Astrocyte of the hippocampus (primary cell): ENCODE data around the gene PXYLP1.

Source experiments
- DNase-seq: peaks from one replicate; pipeline ENCODE4 v3.0.0; 2011; ENCODE audit warnings: low read depth, low spot score

Gene PXYLP1

DNA sequence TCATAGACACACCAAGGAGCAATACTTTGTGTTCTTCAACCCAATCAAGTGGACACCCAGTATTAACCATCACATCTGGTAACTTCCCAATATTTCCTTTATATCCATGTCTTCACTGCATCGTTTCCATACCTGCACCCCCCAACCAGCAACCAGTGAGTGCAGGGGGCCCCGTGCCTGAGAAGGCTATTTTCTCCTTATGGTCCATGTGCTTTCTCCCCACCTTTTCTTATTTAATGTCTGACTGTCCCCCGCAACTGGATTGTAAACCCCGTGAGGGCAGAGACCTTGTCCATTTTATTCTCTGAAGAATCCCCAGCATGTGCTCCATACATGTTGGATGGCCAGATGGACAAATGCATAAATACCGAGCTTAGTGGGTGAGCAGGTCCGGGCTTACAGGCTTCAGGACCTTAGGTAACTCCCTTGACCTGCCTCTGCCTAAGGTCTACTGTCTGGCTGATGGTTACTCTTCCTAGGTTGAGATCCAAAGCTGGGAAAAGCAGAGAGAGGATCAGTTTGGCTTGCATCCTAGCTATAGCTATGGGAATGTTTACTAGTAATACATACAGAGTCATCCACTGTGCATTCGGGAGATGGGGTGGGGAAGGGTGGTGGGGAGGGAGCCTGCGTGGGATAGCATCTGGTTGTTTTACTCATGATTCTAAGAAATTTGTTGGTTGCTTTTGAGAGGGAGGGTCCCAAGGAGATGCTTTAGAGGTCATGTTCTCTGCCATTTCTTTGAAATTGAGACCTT, 41.5 kb downstream of the PXYLP1 start:
- no peak for DNase-seq

- DNase-seq: no peak
Measured at GRCh38 chr3:141273700-141274410, 42.2 kb downstream of the PXYLP1 start.

- no peak for DNase-seq
Measured at GRCh38 chr3:141274411-141275031, 42.9 kb downstream of the PXYLP1 start.

GRCh38 chr3:141275032-141275422, 43.4 kb downstream of the PXYLP1 start:
- peak; percentile 36 for DNase-seq

DNA sequence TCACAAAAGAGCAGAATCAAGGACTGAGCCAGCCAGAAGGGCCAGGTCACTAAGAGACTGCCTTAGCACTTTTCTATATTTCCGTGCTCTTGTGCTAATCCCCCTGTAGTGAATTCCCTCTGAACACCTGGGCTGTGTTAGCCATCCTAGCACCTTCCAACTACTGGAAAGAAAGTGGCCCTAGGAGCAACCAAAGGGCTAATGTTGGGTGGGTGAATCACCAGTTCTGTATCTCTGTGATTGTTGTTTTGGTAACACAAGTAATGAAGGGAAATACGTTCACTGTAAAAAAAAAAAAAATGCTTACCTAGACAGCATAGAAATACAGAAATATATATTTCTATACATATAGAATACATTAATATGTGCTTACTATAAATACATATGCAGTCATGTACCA, 43.9 kb downstream of the PXYLP1 start:
- no peak for DNase-seq

GRCh38 chr3:141275973-141276372, 44.3 kb downstream of the PXYLP1 start:
- no peak for DNase-seq

GRCh38 chr3:141276398-141276797, 44.8 kb downstream of the PXYLP1 start:
- no peak for DNase-seq

- no peak for DNase-seq
Measured at GRCh38 chr3:141277451-141277850, 45.8 kb downstream of the PXYLP1 start.

- DNase-seq: no peak
Measured at GRCh38 chr3:141278196-141279076, 46.8 kb downstream of the PXYLP1 start.

DNA sequence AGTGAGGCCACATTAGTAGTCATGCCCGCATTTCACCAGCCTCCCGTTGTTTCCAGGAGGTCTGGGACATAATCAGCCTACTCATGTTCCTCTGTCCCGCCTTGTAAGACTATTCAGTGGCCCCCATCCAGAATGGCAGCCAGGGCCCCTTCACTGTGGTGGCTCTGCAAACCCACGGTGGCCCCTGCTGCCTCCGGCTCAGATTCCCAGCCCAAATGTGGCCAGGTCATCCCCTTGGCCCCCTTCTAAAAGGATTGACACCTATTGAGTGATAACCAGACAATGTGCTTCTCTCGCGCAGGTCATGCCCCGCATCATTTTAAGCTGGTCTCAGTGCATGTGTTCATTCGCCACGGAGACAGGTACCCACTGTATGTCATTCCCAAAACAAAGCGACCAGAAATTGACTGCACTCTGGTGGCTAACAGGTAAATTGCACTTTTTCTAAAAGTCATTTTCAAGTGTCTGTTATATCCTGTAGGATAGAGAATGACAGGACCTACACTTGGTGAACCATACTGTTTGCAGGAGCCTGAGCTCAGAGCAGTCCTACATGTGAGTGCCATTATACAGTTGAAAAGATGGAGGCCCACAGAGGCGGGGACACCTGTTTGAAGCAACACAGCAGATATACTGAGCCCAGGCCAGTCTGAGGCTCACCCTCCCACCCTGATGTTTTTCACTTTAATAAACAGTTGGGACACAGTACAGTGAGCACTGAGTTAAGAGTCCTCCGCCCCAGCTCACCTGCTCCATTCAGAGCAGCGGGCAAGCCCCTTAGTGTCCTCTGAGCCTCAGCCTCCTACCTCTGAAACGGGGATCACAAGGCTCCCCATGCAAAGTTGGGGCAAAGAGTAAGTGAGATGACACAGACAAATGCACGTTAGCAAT, 47.7 kb downstream of the PXYLP1 start:
- peak; percentile 64 for DNase-seq

DNA sequence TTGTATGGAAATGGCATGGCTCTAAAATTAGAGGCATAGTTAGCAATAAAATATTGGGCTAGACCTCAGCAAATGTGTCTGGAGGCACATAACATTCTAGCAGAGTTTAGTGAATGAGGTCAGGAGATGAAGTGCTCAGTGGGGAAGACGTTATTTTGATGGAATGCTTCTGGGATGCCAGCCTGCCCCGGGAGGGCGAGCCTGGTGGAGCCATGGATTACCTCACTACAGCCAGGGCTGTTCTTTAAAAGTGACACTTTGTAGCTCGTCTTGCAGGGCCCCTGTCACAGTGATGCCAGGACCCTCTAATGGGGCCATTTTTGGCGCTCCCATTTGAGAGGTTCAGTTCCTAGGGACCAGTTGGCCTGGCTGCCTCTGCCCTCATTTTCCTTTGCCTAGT, 48.5 kb downstream of the PXYLP1 start:
- peak; percentile 94 for DNase-seq

DNA sequence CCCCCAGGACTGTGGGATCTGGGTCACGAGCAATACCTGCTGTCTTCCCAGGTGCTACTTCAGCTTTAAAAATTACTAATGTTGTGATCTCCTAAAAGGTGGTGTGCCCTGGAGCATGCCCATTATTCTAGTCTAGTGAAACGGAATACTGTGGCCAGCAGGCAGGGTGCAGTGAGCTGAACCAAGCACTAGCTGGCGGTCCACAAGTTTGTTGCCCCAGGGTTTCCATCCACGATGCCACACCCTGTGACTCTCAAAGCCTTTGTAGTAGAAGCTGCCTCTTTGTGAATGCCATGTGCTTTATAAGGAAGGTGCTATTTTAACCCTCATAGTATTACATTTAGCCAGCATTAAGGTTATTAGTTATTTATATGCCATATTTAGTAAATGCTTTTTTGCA, 49.1 kb downstream of the PXYLP1 start:
- peak; percentile 63 for DNase-seq

DNA sequence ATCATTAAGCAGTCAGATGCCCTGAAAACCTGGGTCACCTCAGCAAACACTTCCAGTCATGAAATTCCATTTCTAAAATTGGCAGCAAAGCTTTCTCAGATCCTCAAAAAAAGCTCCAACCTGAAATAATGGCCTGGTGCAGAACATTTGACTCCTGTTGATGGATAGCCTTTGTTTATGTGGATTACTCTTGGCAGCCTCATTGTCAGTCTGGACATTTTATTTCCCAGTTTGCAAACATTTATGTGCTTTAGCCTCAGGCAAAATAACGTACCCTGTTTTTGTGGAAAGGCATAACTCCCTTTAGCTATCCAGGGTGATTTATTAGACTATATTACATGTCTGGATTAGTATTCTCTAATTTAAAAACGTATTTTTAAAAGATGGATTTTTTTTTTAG, 53.9 kb downstream of the PXYLP1 start:
- DNase-seq: no peak

DNA sequence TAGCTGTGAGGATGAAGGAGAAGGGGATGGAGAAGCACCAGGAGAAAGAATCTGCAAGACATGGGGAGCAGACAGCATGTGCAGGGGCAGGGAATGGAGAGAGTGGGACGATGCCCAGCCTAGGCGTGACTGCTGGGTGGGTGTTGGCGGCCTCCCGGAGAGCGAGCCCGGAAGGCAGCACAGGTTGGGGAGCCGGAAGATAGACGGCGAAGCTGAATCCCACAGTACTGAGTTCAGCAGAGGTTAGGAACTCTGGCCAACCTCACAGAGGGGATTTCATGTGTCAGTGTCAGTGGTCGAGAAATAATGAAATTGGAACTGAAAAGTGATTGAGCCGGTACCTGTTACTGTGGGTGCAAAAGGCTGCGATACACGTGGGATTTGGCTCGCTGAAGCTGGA, 55.2 kb downstream of the PXYLP1 start:
- DNase-seq: no peak

- DNase-seq: no peak
Measured at GRCh38 chr3:141287326-141287725, 55.7 kb downstream of the PXYLP1 start.

DNA sequence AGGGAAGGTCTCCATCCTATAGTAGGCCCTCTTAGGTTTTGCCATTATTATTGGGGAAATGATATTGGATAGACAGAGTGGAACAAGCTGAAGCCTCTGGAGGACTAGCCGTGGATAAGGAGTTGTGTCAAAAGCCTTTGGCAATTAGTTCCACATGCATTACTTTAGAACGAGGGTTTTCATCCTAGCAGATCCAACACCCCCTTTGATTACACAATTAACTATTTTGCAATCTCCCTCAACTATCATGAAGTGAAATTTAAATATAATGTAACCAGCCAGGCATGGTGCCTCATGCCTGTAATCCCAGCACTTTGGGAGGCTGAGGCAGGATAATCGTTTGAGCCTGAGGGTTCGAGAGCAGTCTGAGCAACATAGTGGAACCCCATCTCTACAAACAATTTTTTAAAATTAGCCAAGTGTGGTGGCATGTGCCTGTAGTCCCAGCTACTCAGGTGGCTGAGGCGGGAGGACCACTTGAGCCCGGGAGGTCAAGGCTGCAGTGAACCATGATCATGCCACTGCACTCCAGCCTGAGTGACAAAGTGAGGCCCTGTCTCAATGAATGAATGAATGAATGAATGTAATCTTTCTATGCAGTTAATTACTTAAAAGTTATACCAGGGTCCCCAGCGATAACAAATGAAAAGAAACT, 56.8 kb downstream of the PXYLP1 start:
- no peak for DNase-seq

- peak; percentile 48 for DNase-seq
Measured at GRCh38 chr3:141289228-141289772, 57.7 kb downstream of the PXYLP1 start.

GRCh38 chr3:141291559-141292355, 60.1 kb downstream of the PXYLP1 start:
- DNase-seq: no peak
